ENCODE results near the gene MTHFR. TPM values are rescaled to one million over a fixed set of nuclear protein-coding genes. Genes with fewer than 3 reads are reported as not detected.

MTHFR gene
- total and polyA plus RNA-seq, 2 of the 4 experiments (the other 2 are of a cell fraction): 7.3 to 7.4 TPM

- peaks cover 2% of the 10 kb centered on the region for H3K27me3 ChIP-seq (ENCODE audit: control insufficient read depth, insufficient read depth, low read length)
- H2BK5ac ChIP-seq (ENCODE audit: low read depth, low read length, poor library complexity, severe bottlenecking): no peak overlapping the region
- no peaks in the 10 kb centered on the region for H3K9me3 ChIP-seq (ENCODE audit: control insufficient read depth, insufficient read depth, low read length)
- no peak overlapping the region for H2BK15ac ChIP-seq (ENCODE audit: low read depth, low read length)
- intact Hi-C loops (cut with micrococcal nuclease): no loop called here
- H4K91ac ChIP-seq (ENCODE audit: insufficient read depth, low read depth, low read length): no peak overlapping the region
- ATAC-seq (ENCODE audit: low read depth) (no peak), DNase-seq (no peak)
- no peak overlapping the region for H2AK5ac ChIP-seq (ENCODE audit: low read depth, low read length)
- H3K56ac ChIP-seq (ENCODE audit: extremely low read depth, insufficient read depth, low read length): no peak overlapping the region
- H3K4me3 ChIP-seq (ENCODE audit: insufficient read depth, low read depth, low read length): no peak overlapping the region
- no peak overlapping the region for H3K18ac ChIP-seq (ENCODE audit: low read depth, low read length)
- no peak overlapping the region for H3K4ac ChIP-seq (ENCODE audit: low read depth, low read length)
- no peak overlapping the region for H4K5ac ChIP-seq (ENCODE audit: low read depth, low read length)
- no peaks in the 10 kb centered on the region for H3K9me1 ChIP-seq (ENCODE audit: insufficient read depth, low read length)
- ChIA-PET CTCF (interaction anchor here (0.6 to 1.2 kb wide), 2 partner anchors 9 to 19 kb away, joined by 3 to 5 read pairs; no protein-coding TSS in a partner anchor), POLR2A (ENCODE audit: unreplicated experiment) (no interaction called here)
- H3K79me1 ChIP-seq (ENCODE audit: low read depth in 1 of 2, low read length in 2 of 2): no peaks in the 10 kb centered on the region
- no peaks in the 10 kb centered on the region for H3K36me3 ChIP-seq (ENCODE audit: control insufficient read depth, insufficient read depth, low read length)
- in situ Hi-C loops (cut with MboI; ENCODE audit: low sequenced_read_pairs): no loop called here
- dilution Hi-C loops (cut with HindIII; ENCODE audit: low sequenced_read_pairs, unreplicated experiment): no loop called here
- no peak overlapping the region for H3K9ac ChIP-seq (ENCODE audit: low read depth, low read length)
- H2AK9ac ChIP-seq (replicated peaks; ENCODE audit: low read depth, low read length, poor library complexity): no peak overlapping the region
- no peak overlapping the region for H2BK20ac ChIP-seq (ENCODE audit: low read depth, low read length)
- H3K27ac ChIP-seq (ENCODE audit: insufficient read depth, low read length): no peak overlapping the region
- no peak overlapping the region for H4K8ac ChIP-seq (ENCODE audit: low read depth in 2 of 2, low read length in 2 of 2)
- TF ChIP-seq CHD1 (IDR thresholded peaks at IDR 0.05; ENCODE audit: low read depth, low read length): no peak
- TF ChIP-seq MAZ (IDR thresholded peaks at IDR 0.05; ENCODE audit: borderline replicate concordance, low read depth, low read length): no peak
- TF ChIP-seq FOS (IDR thresholded peaks at IDR 0.05; ENCODE audit: low read depth, low read length): no peak
- no peak for TF ChIP-seq USF2 (IDR thresholded peaks at IDR 0.05; ENCODE audit: low read depth, low read length)
- TF ChIP-seq POLR2A (IDR thresholded peaks at IDR 0.05; ENCODE audit: low read depth, low read length): no peak
- no peak for TF ChIP-seq CEBPB (IDR thresholded peaks at IDR 0.05; ENCODE audit: low read depth, low read length)
- no peak for TF ChIP-seq NFE2L2 (IDR thresholded peaks at IDR 0.05; ENCODE audit: low read depth, low read length)
- no peak for TF ChIP-seq ELK1 (IDR thresholded peaks at IDR 0.05; ENCODE audit: borderline replicate concordance, low read depth, low read length)
- TF ChIP-seq MAFK (IDR thresholded peaks at IDR 0.05; ENCODE audit: low read depth, low read length): no peak
- TF ChIP-seq RFX5 (IDR thresholded peaks at IDR 0.05; ENCODE audit: low read depth, low read length): no peak
- no peak for TF ChIP-seq RCOR1 (IDR thresholded peaks at IDR 0.05; ENCODE audit: insufficient replicate concordance, low read length)
- no peak for TF ChIP-seq SMC3 (IDR thresholded peaks at IDR 0.05; ENCODE audit: low read depth, low read length)
- no peak for TF ChIP-seq BHLHE40 (IDR thresholded peaks at IDR 0.05; ENCODE audit: low read depth, low read length)
- no peak for TF ChIP-seq RAD21 (IDR thresholded peaks at IDR 0.05; ENCODE audit: low read length)
- TF ChIP-seq MXI1 (IDR thresholded peaks at IDR 0.05; ENCODE audit: borderline replicate concordance, low read depth, low read length): no peak
- no peak for TF ChIP-seq CTCF (conservative IDR thresholded peaks at IDR 0.05; ENCODE audit: low read depth, low read length)
- no peak overlapping the region for H3K14ac ChIP-seq (replicated peaks; ENCODE audit: low read depth, low read length)
- no peak overlapping the region for H3K23ac ChIP-seq (ENCODE audit: low read depth, low read length)
- BruUV-seq (replicated peaks): no TSS peak
- no peak overlapping the region for H2BK120ac ChIP-seq (ENCODE audit: low read depth, low read length)
- no peaks in the 10 kb centered on the region for H3K4me1 ChIP-seq (ENCODE audit: control insufficient read depth, insufficient read depth, low read length)
- no peaks in the 10 kb centered on the region for H4K20me1 ChIP-seq (ENCODE audit: insufficient read depth, low read length)
- no peak overlapping the region for H2AFZ ChIP-seq (replicated peaks; ENCODE audit: low read length, poor library complexity)
- no peak overlapping the region for H3K4me2 ChIP-seq (ENCODE audit: low read depth, low read length)
- 80% methylated on average over 1 of the region's 8 CpGs; no CpG with 5 or more reads in 1 of the 2 experiments for WGBS, 2 experiments (ENCODE audit: extremely low coverage in 2 of 2, insufficient read length in 1 of 2)
Observed at GRCh38 chr1:11777658-11778322, 28.0 kb downstream of the MTHFR start.
